ENCODE results near the gene GRIN2A. TPM values are rescaled to one million over a fixed set of nuclear protein-coding genes. Genes with fewer than 3 reads are reported as not detected.

Gene GRIN2A
- polyA plus RNA-seq, 1 donor from 2014 or later, result 0.11 TPM

DNA sequence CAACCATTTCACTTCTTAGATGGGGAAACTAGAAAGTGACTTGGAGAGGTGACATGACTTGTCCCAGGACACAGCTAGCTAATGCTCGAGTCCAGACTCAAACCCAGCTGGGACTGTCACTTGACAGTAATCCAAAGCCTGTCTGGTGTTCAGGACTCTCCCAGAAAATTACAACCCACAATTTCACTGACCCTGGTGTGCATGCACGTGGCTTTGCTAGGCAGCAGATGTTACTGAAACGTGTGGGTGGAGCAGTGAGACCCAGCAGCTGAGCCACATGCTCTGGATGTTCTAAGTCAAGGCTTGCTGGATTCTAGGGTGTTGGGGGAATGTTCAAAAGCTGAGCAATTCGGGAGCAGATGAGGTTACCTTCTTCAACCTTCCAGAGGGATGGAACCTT, 364.6 kb downstream of the GRIN2A start:
- H3K79me2 ChIP-seq (replicated peaks; ENCODE audit: insufficient read depth, low read length), result no peaks in the 10 kb centered on the region
- no peak overlapping the region for H3K27ac ChIP-seq (ENCODE audit: low read length)
- no peaks in the 10 kb centered on the region for H3K9me3 ChIP-seq (ENCODE audit: low read length)
- no peaks in the 10 kb centered on the region for H3K9me2 ChIP-seq (ENCODE audit: insufficient read depth, low read length)
- no peaks in the 10 kb centered on the region for H4K20me1 ChIP-seq (ENCODE audit: insufficient read depth)
- no peak overlapping the region for H3K4me2 ChIP-seq (ENCODE audit: low read length)
- no peaks in the 10 kb centered on the region for H3K36me3 ChIP-seq (ENCODE audit: insufficient read depth, low read length)
- H3K9ac ChIP-seq (ENCODE audit: low read length), result no peak overlapping the region
- no peaks in the 10 kb centered on the region for H3F3A ChIP-seq (ENCODE audit: insufficient read depth, low read length, poor library complexity, severe bottlenecking)
- TF ChIP-seq MXI1 (conservative IDR thresholded peaks at IDR 0.05; ENCODE audit: poor library complexity, severe bottlenecking) (no peak), TAF1 (IDR thresholded peaks at IDR 0.05; ENCODE audit: low read depth) (no peak), EZH2 (IDR thresholded peaks at IDR 0.05; ENCODE audit: borderline replicate concordance, insufficient read depth, low read length, poor library complexity, severe bottlenecking) (no peak), EP300 (conservative IDR thresholded peaks at IDR 0.05; ENCODE audit: poor library complexity, severe bottlenecking) (no peak), SMC3 (conservative IDR thresholded peaks at IDR 0.05; ENCODE audit: poor library complexity) (no peak), RAD21 (conservative IDR thresholded peaks at IDR 0.05) (no peak), POLR2AphosphoS5 (IDR thresholded peaks at IDR 0.05) (no peak)
- TF ChIP-seq, protein P1, sequence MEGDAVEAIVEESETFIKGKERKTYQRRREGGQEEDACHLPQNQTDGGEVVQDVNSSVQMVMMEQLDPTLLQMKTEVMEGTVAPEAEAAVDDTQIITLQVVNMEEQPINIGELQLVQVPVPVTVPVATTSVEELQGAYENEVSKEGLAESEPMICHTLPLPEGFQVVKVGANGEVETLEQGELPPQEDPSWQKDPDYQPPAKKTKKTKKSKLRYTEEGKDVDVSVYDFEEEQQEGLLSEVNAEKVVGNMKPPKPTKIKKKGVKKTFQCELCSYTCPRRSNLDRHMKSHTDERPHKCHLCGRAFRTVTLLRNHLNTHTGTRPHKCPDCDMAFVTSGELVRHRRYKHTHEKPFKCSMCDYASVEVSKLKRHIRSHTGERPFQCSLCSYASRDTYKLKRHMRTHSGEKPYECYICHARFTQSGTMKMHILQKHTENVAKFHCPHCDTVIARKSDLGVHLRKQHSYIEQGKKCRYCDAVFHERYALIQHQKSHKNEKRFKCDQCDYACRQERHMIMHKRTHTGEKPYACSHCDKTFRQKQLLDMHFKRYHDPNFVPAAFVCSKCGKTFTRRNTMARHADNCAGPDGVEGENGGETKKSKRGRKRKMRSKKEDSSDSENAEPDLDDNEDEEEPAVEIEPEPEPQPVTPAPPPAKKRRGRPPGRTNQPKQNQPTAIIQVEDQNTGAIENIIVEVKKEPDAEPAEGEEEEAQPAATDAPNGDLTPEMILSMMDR (IDR thresholded peaks at IDR 0.05; ENCODE audit: poor library complexity, severe bottlenecking), result no peak
- TF ChIP-seq, protein P2, sequence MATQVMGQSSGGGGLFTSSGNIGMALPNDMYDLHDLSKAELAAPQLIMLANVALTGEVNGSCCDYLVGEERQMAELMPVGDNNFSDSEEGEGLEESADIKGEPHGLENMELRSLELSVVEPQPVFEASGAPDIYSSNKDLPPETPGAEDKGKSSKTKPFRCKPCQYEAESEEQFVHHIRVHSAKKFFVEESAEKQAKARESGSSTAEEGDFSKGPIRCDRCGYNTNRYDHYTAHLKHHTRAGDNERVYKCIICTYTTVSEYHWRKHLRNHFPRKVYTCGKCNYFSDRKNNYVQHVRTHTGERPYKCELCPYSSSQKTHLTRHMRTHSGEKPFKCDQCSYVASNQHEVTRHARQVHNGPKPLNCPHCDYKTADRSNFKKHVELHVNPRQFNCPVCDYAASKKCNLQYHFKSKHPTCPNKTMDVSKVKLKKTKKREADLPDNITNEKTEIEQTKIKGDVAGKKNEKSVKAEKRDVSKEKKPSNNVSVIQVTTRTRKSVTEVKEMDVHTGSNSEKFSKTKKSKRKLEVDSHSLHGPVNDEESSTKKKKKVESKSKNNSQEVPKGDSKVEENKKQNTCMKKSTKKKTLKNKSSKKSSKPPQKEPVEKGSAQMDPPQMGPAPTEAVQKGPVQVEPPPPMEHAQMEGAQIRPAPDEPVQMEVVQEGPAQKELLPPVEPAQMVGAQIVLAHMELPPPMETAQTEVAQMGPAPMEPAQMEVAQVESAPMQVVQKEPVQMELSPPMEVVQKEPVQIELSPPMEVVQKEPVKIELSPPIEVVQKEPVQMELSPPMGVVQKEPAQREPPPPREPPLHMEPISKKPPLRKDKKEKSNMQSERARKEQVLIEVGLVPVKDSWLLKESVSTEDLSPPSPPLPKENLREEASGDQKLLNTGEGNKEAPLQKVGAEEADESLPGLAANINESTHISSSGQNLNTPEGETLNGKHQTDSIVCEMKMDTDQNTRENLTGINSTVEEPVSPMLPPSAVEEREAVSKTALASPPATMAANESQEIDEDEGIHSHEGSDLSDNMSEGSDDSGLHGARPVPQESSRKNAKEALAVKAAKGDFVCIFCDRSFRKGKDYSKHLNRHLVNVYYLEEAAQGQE (IDR thresholded peaks at IDR 0.05; ENCODE audit: borderline replicate concordance), result no peak
- H3K4me3 ChIP-seq (ENCODE audit: low read length), result no peak overlapping the region
- H2AFZ ChIP-seq (ENCODE audit: low read depth, low read length), result no peak overlapping the region
- no peaks in the 10 kb centered on the region for H3K27me3 ChIP-seq (ENCODE audit: insufficient read depth, low read depth, low read length)

DNA sequence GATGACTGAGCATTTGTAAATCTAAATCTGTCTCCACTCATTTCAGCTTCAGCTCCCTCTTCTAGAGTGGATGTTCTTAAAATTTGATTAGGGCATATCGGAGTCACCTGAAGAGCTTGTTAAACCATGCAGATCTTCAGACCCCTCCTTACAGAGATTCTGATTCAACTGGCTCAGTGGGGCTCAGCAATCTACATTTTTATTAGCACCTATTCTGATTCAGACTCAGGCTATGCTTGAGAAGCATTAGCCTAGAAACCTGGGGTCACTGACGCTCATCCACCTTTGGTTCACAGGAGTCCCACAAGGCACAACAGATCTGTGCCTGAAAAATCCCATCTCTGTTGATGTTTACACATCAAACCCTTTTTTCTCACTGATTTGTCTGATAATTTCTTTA, 365.6 kb downstream of the GRIN2A start:
- Histone ChIP-seq H3K9me2 (ENCODE audit: insufficient read depth, low read length) (no peaks in the 10 kb centered on the region), H3K27ac (ENCODE audit: low read length) (no peak overlapping the region), H3K4me2 (ENCODE audit: low read length) (no peak overlapping the region), H4K20me1 (ENCODE audit: insufficient read depth) (no peaks in the 10 kb centered on the region), H3K9me3 (ENCODE audit: low read length) (no peaks in the 10 kb centered on the region), H3K9ac (ENCODE audit: low read length) (no peak overlapping the region), H3K27me3 (ENCODE audit: insufficient read depth, low read depth, low read length) (no peaks in the 10 kb centered on the region), H3K79me2 (replicated peaks; ENCODE audit: insufficient read depth, low read length) (no peaks in the 10 kb centered on the region), H3F3A (ENCODE audit: insufficient read depth, low read length, poor library complexity, severe bottlenecking) (no peaks in the 10 kb centered on the region), H3K4me3 (ENCODE audit: low read length) (no peak overlapping the region), H3K36me3 (ENCODE audit: insufficient read depth, low read length) (no peaks in the 10 kb centered on the region), H2AFZ (ENCODE audit: low read depth, low read length) (no peak overlapping the region)
- TF ChIP-seq EP300 (conservative IDR thresholded peaks at IDR 0.05; ENCODE audit: poor library complexity, severe bottlenecking) (no peak), TAF1 (IDR thresholded peaks at IDR 0.05; ENCODE audit: low read depth) (no peak), RAD21 (conservative IDR thresholded peaks at IDR 0.05) (no peak), MXI1 (conservative IDR thresholded peaks at IDR 0.05; ENCODE audit: poor library complexity, severe bottlenecking) (no peak), EZH2 (IDR thresholded peaks at IDR 0.05; ENCODE audit: borderline replicate concordance, insufficient read depth, low read length, poor library complexity, severe bottlenecking) (no peak)
